ENCODE data around the gene DLX5. TPM values are rescaled to one million over a fixed set of nuclear protein-coding genes. Genes with fewer than 3 reads are reported as not detected.

The DLX5 gene
- not detected in 2 replicates for polyA plus RNA-seq

GRCh38 chr7:97024209-97025129, at the start of gene DLX5:
Gene DLX5 (minus strand): TSS chr7:97024831. CDS start chr7:97024623, 208 bp downstream.

GRCh38 chr7:97005183-97006054, 19.2 kb downstream of the DLX5 start, which contains the start of gene DLX6:
Gene DLX6 (plus strand): TSS chr7:97005553. CDS start chr7:97005978, 425 bp downstream.

Other genes starting within 250 kb of the DLX5 start
- gene DLX6, start 19.3 kb downstream of the DLX5 start, polyA plus RNA-seq: 0.71 TPM in 1 of 2 replicates, not detected in the other
- 69.2 and 76.5 TPM in 2 replicates for gene SDHAF3, start 92.9 kb upstream of the DLX5 start, polyA plus RNA-seq